PFSK-1 (cell line): ENCODE measurements around the gene MSLN.

Experiments
- FOXP2 ChIP-seq: optimal IDR thresholded peaks from 2 replicates; pipeline ENCODE3; 2011; ENCODE audit warnings: borderline replicate concordance, control low read depth, inconsistent platforms; ENCODE audit not compliant: insufficient read depth; ENCODE audit errors: extremely low read length, extremely low read depth
- POLR2AphosphoS5 ChIP-seq: IDR thresholded peaks from 2 replicates; pipeline ENCODE4 v1.6.1; 2012; ENCODE audit warnings: low read depth, mild to moderate bottlenecking, control low read depth, low read length, moderate library complexity
- SIN3A ChIP-seq: IDR thresholded peaks from 2 replicates; pipeline ENCODE4 v1.6.1; 2012; ENCODE audit warnings: mild to moderate bottlenecking, low read length, moderate library complexity, borderline replicate concordance; ENCODE audit not compliant: insufficient read depth
- TAF1 ChIP-seq: IDR thresholded peaks from 2 replicates; pipeline ENCODE4 v1.6.1; 2012; ENCODE audit warnings: low read length, control low read depth, borderline replicate concordance; ENCODE audit not compliant: insufficient read depth
- TF ChIP-seq, protein P1 (sequence below), 2 experiments: IDR thresholded peaks; 2 replicates each; pipeline versions ENCODE4 v1.6.1 to v1.8.0; 2011 to 2012; ENCODE audit warnings: low read depth in 2 of 2, low read length in 2 of 2, control low read depth in 1 of 2, inconsistent platforms in 1 of 2, mild to moderate bottlenecking in 1 of 2, moderate library complexity in 1 of 2; ENCODE audit not compliant: insufficient read depth in 1 of 2

MSLN gene

DNA sequence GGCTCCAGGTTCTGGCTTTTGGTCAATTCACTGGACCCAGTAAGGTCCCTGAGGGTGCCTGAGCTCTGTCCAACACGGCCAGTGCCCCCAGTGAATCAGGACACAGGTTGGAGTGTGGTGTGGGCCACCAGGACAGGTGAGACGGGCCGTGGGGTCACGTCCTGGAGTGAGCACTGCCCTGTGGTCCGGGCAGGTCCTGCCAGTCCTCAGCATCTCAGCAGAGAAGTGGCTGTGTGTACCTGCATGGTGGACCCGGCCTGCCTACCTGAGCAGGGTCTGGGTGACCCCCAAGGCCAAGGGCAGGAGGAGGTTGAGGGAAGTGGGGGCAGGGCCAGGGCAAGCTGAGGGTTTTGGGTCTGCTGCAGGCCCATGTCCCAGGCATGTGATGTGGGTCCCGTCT is 41.9 kb downstream of the MSLN start:
- TF ChIP-seq, protein P1, sequence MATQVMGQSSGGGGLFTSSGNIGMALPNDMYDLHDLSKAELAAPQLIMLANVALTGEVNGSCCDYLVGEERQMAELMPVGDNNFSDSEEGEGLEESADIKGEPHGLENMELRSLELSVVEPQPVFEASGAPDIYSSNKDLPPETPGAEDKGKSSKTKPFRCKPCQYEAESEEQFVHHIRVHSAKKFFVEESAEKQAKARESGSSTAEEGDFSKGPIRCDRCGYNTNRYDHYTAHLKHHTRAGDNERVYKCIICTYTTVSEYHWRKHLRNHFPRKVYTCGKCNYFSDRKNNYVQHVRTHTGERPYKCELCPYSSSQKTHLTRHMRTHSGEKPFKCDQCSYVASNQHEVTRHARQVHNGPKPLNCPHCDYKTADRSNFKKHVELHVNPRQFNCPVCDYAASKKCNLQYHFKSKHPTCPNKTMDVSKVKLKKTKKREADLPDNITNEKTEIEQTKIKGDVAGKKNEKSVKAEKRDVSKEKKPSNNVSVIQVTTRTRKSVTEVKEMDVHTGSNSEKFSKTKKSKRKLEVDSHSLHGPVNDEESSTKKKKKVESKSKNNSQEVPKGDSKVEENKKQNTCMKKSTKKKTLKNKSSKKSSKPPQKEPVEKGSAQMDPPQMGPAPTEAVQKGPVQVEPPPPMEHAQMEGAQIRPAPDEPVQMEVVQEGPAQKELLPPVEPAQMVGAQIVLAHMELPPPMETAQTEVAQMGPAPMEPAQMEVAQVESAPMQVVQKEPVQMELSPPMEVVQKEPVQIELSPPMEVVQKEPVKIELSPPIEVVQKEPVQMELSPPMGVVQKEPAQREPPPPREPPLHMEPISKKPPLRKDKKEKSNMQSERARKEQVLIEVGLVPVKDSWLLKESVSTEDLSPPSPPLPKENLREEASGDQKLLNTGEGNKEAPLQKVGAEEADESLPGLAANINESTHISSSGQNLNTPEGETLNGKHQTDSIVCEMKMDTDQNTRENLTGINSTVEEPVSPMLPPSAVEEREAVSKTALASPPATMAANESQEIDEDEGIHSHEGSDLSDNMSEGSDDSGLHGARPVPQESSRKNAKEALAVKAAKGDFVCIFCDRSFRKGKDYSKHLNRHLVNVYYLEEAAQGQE (IDR thresholded peaks at IDR 0.05; ENCODE audit: insufficient read depth in 1 of 2, low read depth in 2 of 2, low read length in 2 of 2) = no peak
- TF ChIP-seq SIN3A (no peak), TAF1 (no peak), POLR2AphosphoS5 (no peak), FOXP2 (no peak)

DNA sequence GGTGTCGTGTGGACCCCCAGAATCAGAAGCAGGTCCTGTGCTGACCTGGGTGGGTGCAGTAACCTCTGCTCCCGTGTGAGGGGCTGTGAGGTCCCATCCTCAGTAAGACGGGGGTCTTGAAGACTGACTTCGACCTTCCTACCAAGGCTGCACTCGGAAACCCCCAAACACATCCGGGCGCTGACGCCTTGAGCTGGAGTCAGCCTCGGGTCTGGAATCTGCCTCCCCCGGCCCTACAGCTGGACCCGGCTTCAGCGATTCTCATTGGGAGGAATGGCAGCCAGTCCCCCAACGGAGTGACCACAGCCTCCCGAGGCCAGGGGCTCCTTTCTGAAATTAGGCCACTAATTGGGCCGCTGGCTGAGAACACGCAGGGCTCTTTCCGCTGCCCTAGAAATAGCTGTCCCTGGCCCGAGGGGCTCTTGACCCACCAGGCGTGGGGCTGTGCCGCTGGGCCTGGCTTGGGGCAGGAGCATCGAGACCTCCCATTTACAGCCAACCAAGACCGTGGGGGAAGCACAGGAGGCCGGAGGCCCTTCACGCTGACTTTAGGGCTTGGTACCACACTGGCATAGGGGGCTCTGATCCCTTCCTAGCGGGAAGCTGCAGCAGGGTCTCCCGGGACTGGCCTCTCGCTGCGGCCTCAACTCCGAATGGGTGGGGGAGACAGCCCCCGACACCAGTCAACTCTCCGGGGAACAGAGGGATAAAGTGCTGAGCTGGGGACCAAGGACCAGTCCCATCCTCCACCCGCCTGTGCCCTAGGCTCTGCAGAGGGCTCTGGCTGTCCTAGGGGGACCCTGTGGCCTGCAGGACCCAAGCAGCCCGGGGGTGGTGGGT is 42.6 kb downstream of the MSLN start:
- TF ChIP-seq FOXP2 = no peak
- no peak for TF ChIP-seq SIN3A
- no peak for TF ChIP-seq POLR2AphosphoS5
- TF ChIP-seq, protein P1 (IDR thresholded peaks at IDR 0.05; ENCODE audit: insufficient read depth in 1 of 2, low read depth in 2 of 2, low read length in 2 of 2) = no peak
- TF ChIP-seq TAF1 = no peak

- TF ChIP-seq POLR2AphosphoS5 (no peak), TAF1 (no peak), SIN3A (no peak), FOXP2 (no peak)
- TF ChIP-seq, protein P1 (IDR thresholded peaks at IDR 0.05; ENCODE audit: insufficient read depth in 1 of 2, low read depth in 2 of 2, low read length in 2 of 2) = no peak
These were observed 43.2 kb downstream of the MSLN start for GRCh38 chr16:803754-804080.

- TF ChIP-seq, protein P1 (IDR thresholded peaks at IDR 0.05; ENCODE audit: insufficient read depth in 1 of 2, low read depth in 2 of 2, low read length in 2 of 2) = no peak
- no peak for TF ChIP-seq SIN3A
- TF ChIP-seq TAF1 = no peak
- no peak for TF ChIP-seq FOXP2
- no peak for TF ChIP-seq POLR2AphosphoS5
These were observed 43.9 kb downstream of the MSLN start for GRCh38 chr16:804193-805048.
